GM12892 (cell line): ENCODE measurements around the gene ZBTB2.

Experiments
- POLR2AphosphoS5 ChIP-seq: IDR thresholded peaks from 2 replicates; pipeline ENCODE4 v1.6.1; 2011; ENCODE audit warnings: low read depth, low read length, control low read depth
- TAF1 ChIP-seq: IDR thresholded peaks from 2 replicates; pipeline ENCODE4 v1.6.1; 2011; ENCODE audit warnings: low read depth, mild to moderate bottlenecking, control low read depth, low read length, borderline replicate concordance

- TF ChIP-seq POLR2AphosphoS5 = no peak
- TF ChIP-seq TAF1 = no peak
Observed at GRCh38 chr6:151353795-151354194, 37.6 kb downstream of the ZBTB2 start.
